Measurements from ENCODE around the gene KRT33B. TPM values are rescaled to one million over a fixed set of nuclear protein-coding genes. Genes with fewer than 3 reads are reported as not detected.
A peak's percentile ranks its signal among the peaks of the same experiment; 100 is the strongest.

KRT33B gene
- total RNA-seq, 1 donor from 2014 or later = not detected

DNA sequence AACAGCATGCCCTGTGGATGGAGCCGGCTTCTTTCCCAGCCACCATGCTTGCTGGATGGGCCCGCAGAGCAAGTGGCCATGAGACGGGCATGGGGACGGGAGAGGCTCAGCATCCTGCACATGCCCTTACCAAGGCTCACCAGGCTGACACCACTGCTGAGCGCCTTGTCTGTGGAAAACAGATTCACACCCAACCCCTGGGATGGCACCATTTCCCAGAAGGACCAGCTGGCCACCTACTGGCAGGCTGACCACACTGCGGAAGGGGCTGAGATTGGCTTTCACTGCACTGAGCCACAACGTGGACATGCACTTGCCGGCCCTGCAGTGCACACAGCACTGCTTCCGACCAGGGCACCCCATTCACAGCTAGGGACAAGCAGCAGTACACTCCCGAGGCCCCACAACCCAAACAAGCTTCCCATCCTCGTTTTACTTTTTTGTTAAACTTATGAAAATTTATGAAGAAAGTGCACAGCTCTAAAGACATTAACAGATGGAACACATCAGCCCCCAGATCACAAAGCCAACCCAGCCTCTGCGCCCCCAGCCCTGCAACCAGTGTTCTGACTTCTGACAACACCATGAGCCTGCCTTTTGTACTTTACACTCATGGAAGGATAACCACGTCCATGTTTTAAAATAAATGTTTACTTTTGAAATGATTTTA, 40.2 kb downstream of the KRT33B start:
- DNase-seq (ENCODE audit: low spot score in 2 of 2) = no peak
- no peaks in the 10 kb centered on the region for H3K9me3 ChIP-seq
- H3K4me1 ChIP-seq = no peaks in the 10 kb centered on the region
- intact Hi-C loops (cut with DNase I) = no loop called here
- no peak overlapping the region for H3K4me3 ChIP-seq
- no peaks in the 10 kb centered on the region for H3K36me3 ChIP-seq
- H3K27me3 ChIP-seq = no peaks in the 10 kb centered on the region
- peak; percentile 21 to 50 (median 31) for TF ChIP-seq CTCF (IDR thresholded peaks at IDR 0.05)
- H3K27ac ChIP-seq = no peak overlapping the region

DNA sequence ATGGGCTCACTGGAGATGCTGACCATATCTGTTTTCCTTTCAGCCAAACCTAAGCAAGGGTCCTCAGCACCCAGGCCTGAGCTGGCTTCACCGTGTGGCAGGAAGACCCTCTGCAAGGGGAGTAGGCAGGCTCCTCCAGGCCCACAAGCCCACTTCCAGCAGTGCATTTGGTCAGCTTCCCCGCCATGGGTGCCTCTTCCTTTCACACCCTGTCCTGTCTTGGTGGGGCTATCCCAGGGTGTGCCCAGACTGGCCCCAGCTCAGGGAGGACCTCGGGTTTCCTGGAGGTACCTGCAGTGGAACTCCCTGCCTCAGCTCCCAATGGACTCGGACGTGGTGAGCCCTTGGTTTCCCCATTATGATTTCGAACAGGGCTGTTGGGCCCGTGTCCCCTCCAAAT, 41.4 kb downstream of the KRT33B start:
- intact Hi-C loops (cut with DNase I) = no loop called here
- DNase-seq (ENCODE audit: low spot score in 2 of 2) = no peak
- no peak overlapping the region for H3K27ac ChIP-seq
- no peaks in the 10 kb centered on the region for H3K4me1 ChIP-seq
- H3K27me3 ChIP-seq = no peaks in the 10 kb centered on the region
- no peak for TF ChIP-seq CTCF (IDR thresholded peaks at IDR 0.05)
- no peaks in the 10 kb centered on the region for H3K9me3 ChIP-seq
- no peak overlapping the region for H3K4me3 ChIP-seq
- no peaks in the 10 kb centered on the region for H3K36me3 ChIP-seq

DNA sequence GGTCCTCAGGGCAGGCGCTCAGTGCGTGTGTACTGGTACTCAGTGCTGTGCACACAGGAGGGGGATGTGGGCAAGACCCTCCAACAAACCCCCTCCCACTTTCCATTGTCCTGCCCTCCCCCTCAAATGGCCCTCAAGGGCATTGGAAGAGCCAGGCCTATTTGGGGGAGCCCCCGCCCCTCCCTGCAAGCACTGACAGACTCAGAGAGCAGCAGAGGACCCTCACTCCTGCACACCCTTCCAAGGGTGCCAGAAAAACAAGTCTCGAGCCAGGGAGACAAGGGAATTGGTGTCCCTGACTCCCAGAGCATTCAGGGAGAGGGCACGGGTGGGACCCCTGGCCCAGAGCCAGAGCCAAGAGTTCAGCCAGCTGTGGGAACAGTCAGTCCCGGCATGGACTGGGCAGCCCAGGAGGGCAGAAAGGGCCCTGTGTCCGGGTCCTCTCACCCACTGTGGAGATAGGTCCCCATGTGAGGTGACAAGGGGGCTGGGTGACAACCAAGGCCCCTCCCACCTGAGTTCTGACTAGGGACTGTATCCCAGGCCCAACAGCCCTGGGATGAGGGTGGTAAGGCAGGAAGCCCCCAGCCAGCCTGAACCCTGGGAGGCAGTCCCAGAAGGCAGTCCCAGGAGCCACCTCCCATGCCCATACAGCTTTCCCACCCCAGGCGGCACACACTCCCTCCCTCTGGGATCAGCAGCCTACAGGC, 42.0 kb downstream of the KRT33B start:
- Histone ChIP-seq H3K27me3 (no peaks in the 10 kb centered on the region), H3K36me3 (no peaks in the 10 kb centered on the region), H3K9me3 (no peaks in the 10 kb centered on the region), H3K27ac (no peak overlapping the region), H3K4me3 (no peak overlapping the region), H3K4me1 (no peaks in the 10 kb centered on the region)
- TF ChIP-seq CTCF (IDR thresholded peaks at IDR 0.05) = no peak
- intact Hi-C loops (cut with DNase I) = no loop called here
- no peak for DNase-seq (ENCODE audit: low spot score in 2 of 2)

- TF ChIP-seq CTCF (IDR thresholded peaks at IDR 0.05) = no peak
- no peaks in the 10 kb centered on the region for H3K9me3 ChIP-seq
- DNase-seq (ENCODE audit: low spot score in 2 of 2) = no peak
- no peak overlapping the region for H3K4me3 ChIP-seq
- no peaks in the 10 kb centered on the region for H3K36me3 ChIP-seq
- no peak overlapping the region for H3K27ac ChIP-seq
- intact Hi-C loops (cut with DNase I) = no loop called here
- no peaks in the 10 kb centered on the region for H3K27me3 ChIP-seq
- no peaks in the 10 kb centered on the region for H3K4me1 ChIP-seq
Observed at GRCh38 chr17:41326173-41327145, 43.2 kb downstream of the KRT33B start.

GRCh38 chr17:41325611-41326010, 44.0 kb downstream of the KRT33B start:
- Histone ChIP-seq H3K27ac (no peak overlapping the region), H3K27me3 (no peaks in the 10 kb centered on the region), H3K4me1 (no peaks in the 10 kb centered on the region), H3K36me3 (no peaks in the 10 kb centered on the region), H3K4me3 (no peak overlapping the region), H3K9me3 (no peaks in the 10 kb centered on the region)
- DNase-seq (ENCODE audit: low spot score in 2 of 2) = no peak
- intact Hi-C loops (cut with DNase I) = no loop called here
- no peak for TF ChIP-seq CTCF (IDR thresholded peaks at IDR 0.05)

Measured in ascending aorta (tissue), 2 donors.